ENCODE results near the gene GOLGA8B.
"Not testable (repeated sequence)": the region's sequence is repeated elsewhere in the genome, so short reads cannot be mapped to it uniquely, and the experiment has no call there.

Gene GOLGA8B, protein sequence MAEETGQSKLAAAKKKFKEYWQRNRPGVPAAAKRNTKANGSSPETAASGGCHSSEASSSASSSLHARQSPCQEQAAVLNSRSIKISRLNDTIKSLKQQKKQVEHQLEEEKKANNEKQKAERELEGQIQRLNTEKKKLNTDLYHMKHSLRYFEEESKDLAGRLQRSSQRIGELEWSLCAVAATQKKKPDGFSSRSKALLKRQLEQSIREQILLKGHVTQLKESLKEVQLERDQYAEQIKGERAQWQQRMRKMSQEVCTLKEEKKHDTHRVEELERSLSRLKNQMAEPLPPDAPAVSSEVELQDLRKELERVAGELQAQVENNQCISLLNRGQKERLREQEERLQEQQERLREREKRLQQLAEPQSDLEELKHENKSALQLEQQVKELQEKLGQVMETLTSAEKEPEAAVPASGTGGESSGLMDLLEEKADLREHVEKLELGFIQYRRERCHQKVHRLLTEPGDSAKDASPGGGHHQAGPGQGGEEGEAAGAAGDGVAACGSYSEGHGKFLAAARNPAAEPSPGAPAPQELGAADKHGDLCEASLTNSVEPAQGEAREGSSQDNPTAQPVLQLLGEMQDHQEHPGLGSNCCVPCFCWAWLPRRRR

GRCh38 chr15:34583399-34584329 lies at the start of gene GOLGA8B:
TSS of gene GOLGA8B (minus strand) at chr15:34583651. CDS start at chr15:34535912, 47,739 bp downstream.
- DNase-seq: peak; percentile 80

DNA sequence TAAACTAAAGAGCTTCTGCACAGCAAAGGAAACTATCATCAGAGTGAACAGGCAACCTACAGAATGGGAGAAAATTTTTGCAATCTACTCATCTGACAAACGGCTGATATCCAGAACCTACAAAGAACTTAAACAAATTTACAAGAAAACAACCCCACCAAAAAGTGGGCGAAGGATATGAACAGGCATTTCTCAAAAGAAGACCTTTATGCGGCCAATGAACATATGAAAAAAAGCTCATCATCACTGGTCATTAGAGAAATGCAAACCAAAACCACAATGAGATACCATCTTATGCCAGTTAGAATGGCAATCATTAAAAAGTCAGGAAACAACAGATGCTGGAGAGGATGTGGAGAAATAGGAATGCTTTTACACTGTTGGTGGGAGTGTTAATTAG lies 49.7 kb upstream of the GOLGA8B start:
- DNase-seq: not testable (repeated sequence)

GRCh38 chr15:34628577-34629152 lies 45.2 kb upstream of the GOLGA8B start:
- DNase-seq: no peak

DNA sequence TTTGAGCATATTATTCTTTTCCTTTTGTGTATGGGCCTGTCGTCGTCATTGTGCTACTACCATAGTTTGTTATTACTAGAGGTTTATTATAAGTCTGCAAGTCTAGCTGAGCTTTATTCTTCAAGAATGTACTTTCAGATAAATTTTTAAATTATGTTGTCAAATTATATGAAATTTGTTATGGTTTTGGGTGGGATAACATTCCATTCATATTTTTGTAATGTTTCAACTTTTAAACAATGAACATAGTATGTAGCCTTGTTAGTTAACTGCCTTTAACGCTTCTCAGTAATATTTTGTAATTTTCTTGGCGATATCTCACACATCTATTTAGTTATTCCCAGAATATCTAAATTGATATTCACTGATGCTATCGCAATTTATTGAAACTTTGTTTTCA lies 41.6 kb upstream of the GOLGA8B start:
- DNase-seq: no peak

DNA sequence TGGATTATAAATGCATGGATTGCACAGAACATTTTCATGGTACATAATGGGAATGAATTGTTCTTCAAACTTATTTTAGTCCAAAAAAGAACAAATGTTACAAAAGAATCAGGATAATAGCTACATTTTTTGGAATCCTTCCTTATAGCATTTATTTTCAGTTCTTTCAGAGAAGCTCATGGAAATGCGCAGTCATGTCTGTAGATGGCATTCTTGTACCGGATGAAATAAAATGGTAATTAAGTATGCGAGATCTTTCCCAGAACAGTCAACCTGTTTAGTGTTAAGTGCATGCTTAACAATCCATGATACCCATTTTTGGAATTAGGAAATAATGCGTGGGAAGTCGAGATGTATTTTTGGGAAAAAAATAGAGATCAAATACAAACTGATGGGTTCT lies 38.2 kb upstream of the GOLGA8B start:
- DNase-seq: no peak

DNA sequence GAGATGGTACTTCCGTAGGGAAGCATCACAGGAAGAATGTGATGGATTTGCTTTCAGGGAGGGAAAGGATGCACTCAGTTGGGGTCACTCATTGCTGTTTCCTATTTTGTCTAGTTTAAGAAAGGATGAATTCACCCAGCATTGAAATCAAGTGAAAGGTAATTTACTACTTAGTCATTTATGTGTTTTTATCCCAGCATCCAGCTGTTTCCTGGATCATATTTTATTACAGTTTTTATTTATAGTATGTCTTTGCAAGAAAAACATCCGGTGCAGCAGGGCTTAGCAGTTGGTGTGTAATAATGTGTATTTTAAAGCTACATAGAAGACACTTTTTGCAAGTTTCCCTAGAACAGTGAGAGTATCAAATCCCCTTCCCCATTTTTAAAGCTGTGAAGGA lies 37.4 kb upstream of the GOLGA8B start:
- DNase-seq: no peak

GRCh38 chr15:34620142-34620541 lies 36.7 kb upstream of the GOLGA8B start:
- no peak for DNase-seq

- no peak for DNase-seq
These were observed 35.7 kb upstream of the GOLGA8B start for GRCh38 chr15:34619151-34619550.

GRCh38 chr15:34618073-34618472 lies 34.6 kb upstream of the GOLGA8B start:
- no peak for DNase-seq

GRCh38 chr15:34616613-34617012 lies 33.2 kb upstream of the GOLGA8B start:
- no peak for DNase-seq

DNA sequence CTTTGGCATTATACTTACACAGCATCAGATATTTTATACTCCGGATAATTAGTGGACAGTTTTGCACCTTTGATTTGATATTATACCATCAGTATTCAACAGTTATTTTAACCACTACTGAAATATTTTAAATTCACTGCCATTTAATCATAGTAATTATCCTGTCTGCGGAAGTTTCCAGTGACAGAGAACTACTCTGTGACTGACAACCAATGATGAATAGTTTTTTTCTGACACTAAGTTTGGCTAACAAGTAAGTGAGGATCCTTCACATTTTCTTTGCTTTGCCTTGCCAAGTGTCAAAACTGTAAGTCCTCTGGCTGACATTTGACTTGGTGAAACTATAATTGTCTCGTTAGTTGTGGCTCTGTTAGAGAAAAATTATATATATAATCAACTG lies 30.5 kb upstream of the GOLGA8B start:
- DNase-seq: no peak

DNA sequence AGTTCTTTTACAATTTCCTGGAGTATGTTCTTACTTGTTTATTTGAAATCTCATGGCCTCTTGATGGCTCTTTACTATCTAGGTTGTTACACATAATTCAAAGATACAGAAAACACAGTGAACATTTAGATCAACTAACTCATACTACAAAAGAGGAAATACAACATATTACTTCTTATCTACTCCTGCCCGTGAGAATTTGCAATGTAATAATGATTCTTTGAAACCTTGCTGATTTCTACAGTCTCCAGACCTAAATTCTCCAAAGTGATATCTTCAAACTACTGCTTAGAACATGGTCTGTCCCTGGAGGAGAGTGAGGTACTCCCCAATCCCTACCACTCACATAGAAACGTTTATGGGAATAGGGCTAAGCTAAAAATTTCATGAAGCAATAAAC lies 29.9 kb upstream of the GOLGA8B start:
- DNase-seq: no peak

- no peak for DNase-seq
These were observed 26.9 kb upstream of the GOLGA8B start for GRCh38 chr15:34610354-34610753.

DNA sequence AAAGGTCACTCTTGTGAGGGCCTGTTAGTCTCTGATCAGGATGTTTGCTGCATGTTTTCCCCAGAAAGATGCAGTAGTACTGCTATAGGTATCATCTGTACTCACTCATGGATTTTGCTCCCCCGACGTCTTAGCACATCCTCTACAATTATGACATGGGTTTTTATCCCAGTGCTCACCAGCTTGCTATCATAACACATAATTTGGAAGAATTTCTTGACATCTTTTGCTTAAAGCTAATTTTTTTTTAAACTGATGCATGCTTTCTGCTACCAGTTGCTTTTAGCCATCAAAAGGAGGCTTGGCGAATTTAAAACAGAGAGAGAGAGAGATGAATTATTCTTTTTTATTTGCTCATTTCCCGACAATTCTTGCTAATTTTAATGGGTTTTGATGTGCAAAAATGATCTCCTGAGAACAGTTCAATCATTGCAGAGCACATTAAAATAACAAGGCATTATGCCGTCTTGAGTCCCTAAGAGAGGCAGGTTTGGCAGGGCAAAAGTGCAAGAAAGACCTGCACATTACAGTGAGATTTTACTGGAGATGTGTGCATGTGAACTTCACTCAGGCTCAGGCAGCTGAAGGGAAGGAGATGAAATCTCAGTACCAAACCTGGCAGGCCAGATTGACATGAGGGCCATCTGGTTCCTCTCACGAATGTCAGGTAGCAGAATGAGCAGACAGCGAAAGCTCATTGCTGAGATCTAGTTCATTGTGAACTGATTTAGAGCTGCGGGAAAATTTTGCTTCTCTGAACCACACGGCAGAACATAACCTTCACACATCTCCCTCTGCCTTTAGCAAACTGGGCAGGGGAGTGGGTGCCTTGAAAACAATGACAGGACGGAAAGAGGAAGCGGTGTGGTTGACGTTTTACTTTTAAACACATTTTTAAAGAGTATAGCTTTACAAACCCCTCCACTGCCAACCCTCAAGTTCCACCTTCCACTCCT lies 25.9 kb upstream of the GOLGA8B start:
- DNase-seq: no peak

GRCh38 chr15:34608517-34608916 lies 25.1 kb upstream of the GOLGA8B start:
- no peak for DNase-seq

DNA sequence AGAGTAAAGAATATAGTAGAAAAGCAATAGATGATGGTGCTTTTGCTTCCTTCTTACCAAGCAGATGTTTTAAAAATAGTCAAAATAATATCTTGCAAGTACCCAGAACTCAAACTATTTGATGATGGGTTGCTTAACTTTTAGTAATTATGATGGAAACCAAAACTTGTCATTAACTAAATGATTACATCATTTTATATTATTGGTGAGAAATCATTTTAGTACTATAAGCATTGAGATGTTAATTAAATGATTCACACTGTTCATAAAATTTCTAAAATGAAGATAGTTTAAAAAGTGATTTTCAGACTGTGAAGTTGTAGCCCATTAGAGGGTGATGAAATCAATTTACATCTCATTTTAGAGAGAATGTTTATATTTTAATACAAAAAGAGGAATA lies 24.4 kb upstream of the GOLGA8B start:
- no peak for DNase-seq

- DNase-seq: no peak
These were observed 23.1 kb upstream of the GOLGA8B start for GRCh38 chr15:34606545-34606944.

DNA sequence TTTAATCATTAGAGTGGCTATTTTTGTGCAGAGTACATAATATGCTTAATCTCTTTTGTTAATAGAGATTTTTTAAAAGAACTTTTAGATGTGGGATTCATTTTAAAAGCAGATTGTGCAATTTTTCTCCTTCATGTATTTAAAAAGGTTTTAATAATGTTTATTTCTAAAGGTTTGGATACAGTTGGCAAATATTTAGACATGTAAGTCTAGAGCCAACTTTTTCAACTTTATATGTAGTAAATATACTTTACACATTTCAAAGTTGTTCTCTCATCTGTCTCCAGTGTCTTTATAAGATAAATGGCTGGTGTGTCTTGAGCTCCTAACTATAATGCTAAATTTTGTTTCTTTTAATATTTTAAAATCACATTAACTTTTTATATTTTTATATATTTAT lies 22.7 kb upstream of the GOLGA8B start:
- no peak for DNase-seq

GRCh38 chr15:34603095-34603494 lies 19.6 kb upstream of the GOLGA8B start:
- no peak for DNase-seq

DNA sequence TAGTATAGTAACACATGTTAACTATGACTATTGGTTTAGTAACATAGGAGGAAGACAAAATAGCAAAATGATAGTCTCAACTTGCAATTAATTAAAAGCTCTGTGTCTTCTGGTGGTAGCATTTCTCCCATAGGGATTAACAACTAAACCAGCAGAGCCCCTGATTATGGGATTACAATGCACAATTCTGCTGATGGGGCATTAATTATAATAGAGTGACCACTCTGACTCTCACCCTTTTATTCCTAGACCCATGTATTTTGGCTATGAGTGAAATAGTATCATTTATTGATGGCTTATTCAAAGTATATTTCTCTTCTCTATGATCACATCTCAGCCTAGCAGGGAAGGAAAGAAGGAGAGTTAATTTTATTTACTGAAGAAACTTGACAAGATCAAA lies 17.5 kb upstream of the GOLGA8B start:
- no peak for DNase-seq

GRCh38 chr15:34598799-34599585 lies 15.5 kb upstream of the GOLGA8B start:
- DNase-seq: no peak
